BJ (cell line): ENCODE results near the gene RNF144B. TPM values are rescaled to one million over a fixed set of nuclear protein-coding genes. Genes with fewer than 3 reads are reported as not detected.

Experiments used
- CTCF ChIA-PET: fragments of 350-600 bp; formaldehyde crosslinking; extraction: SDS; loops from one replicate; lab custom pipeline; 2021; ENCODE audit warnings: antibody characterized with exemption, inconsistent platforms; lab: Yijun Ruan, JAX
- POLR2A ChIA-PET: fragments of 300-600 bp; sonication (Branson Sonifier 250); formaldehyde crosslinking; extraction: SDS; loops from one replicate; lab custom pipeline; 2021; ENCODE audit warnings: antibody characterized with exemption; lab: Charles Lee
- DNase-seq: peaks from one replicate; pipeline ENCODE4 v3.0.0-alpha.2; 2011; ENCODE audit warnings: low read depth
- H3K27me3 ChIP-seq: 2 replicates; pipeline ENCODE4 v1.6.0; 2011; ENCODE audit warnings: low read length; ENCODE audit not compliant: control insufficient read depth, insufficient read depth
- H3K36me3 ChIP-seq: 2 replicates; pipeline ENCODE4 v1.5.1; 2011; ENCODE audit warnings: low read length; ENCODE audit not compliant: control insufficient read depth, insufficient read depth
- H3K4me3 ChIP-seq: 2 replicates; pipeline ENCODE4 v1.5.1; 2011; ENCODE audit warnings: low read depth, mild to moderate bottlenecking, control low read depth, low read length
- CTCF ChIP-seq: IDR thresholded peaks from 2 replicates; pipeline ENCODE4 v1.5.1; 2011; ENCODE audit warnings: low read depth, mild to moderate bottlenecking, control low read depth, inconsistent platforms, low read length, moderate library complexity; ENCODE audit not compliant: insufficient read depth
- polyA minus RNA-seq: library from RNA; depleted of rRNA, polyadenylated mRNA; stranded (reverse); fragments of >200 nt; gene quantifications from 2 replicates; pipeline ENCODE4 v1.2.3, GENCODE V29; 2011; rRNA and poly(A)+ RNA removed
- polyA plus RNA-seq: library from polyadenylated mRNA; depleted of rRNA; stranded (reverse); fragments of >200 nt; gene quantifications from 2 replicates; pipeline ENCODE4 v1.2.3, GENCODE V29; 2011; rRNA removed

RNF144B gene
- 1.4 and 2.0 TPM in 2 replicates for polyA plus RNA-seq
- 3.9 and 4.6 TPM in 2 replicates for polyA minus RNA-seq

GRCh38 chr6:18387061-18387721, at the start of gene RNF144B:
Gene RNF144B (plus strand): TSS chr6:18387350. CDS start chr6:18399535, 12,185 bp downstream.
- CTCF ChIA-PET, result interaction anchor here (0.6 to 1.2 kb wide), 7 partner anchors 12 to 116 kb away, joined by 3 to 4 read pairs (median 3); no protein-coding TSS in a partner anchor

GRCh38 chr6:18339599-18339998, 47.6 kb upstream of the RNF144B start:
- ChIA-PET CTCF (no interaction called here), POLR2A (no interaction called here)
- TF ChIP-seq CTCF, result no peak
- no peak for DNase-seq
- Histone ChIP-seq H3K36me3 (no peaks in the 10 kb centered on the region), H3K4me3 (no peak overlapping the region), H3K27me3 (no peaks in the 10 kb centered on the region)

More at GRCh38 chr6:18387061-18387721, at the start of gene RNF144B:
- Histone ChIP-seq H3K27me3 (no peaks in the 10 kb centered on the region), H3K4me3 (peak within 1 kb of the TSS; percentile 65), H3K36me3 (no peaks in the 10 kb centered on the region)
- TF ChIP-seq CTCF, result no peak
- DNase-seq, result no peak
- POLR2A ChIA-PET, result interaction anchor here (0.6 kb wide), 1 partner anchor 184 kb away, joined by 3 read pairs; no protein-coding TSS in a partner anchor

GRCh38 chr6:18340781-18341551, 46.2 kb upstream of the RNF144B start:
- ChIA-PET CTCF (no interaction called here), POLR2A (interaction anchor here (0.6 kb wide), 1 partner anchor 31 kb away, joined by 4 read pairs; no protein-coding TSS in a partner anchor)
- H3K27me3 ChIP-seq, result no peaks in the 10 kb centered on the region
- no peaks in the 10 kb centered on the region for H3K36me3 ChIP-seq
- H3K4me3 ChIP-seq, result no peak overlapping the region
- DNase-seq, result no peak
- no peak for TF ChIP-seq CTCF

- CTCF ChIA-PET, result interaction anchor here (1.2 kb wide), 1 partner anchor 161 kb away, joined by 5 read pairs; no protein-coding TSS in a partner anchor
Measured at GRCh38 chr6:18342223-18342622, 44.9 kb upstream of the RNF144B start.

More at GRCh38 chr6:18342223-18342622, 44.9 kb upstream of the RNF144B start:
- TF ChIP-seq CTCF, result no peak
- Histone ChIP-seq H3K4me3 (no peak overlapping the region), H3K27me3 (no peaks in the 10 kb centered on the region), H3K36me3 (no peaks in the 10 kb centered on the region)
- POLR2A ChIA-PET, result no interaction called here
- DNase-seq, result no peak
